Astrocyte of the cerebellum (primary cell): ENCODE results near the gene ESYT2.

Experiments used
- DNase-seq: peaks from one replicate; pipeline ENCODE4 v3.0.0-alpha.2; 2011; ENCODE audit warnings: low read depth
- H3K4me3 ChIP-seq: 2 replicates; pipeline ENCODE4 v1.5.1; 2011; ENCODE audit warnings: mild to moderate bottlenecking, low read depth, low read length, moderate library complexity
- CTCF ChIP-seq: IDR thresholded peaks from 2 replicates; pipeline ENCODE4 v1.5.1; 2012; ENCODE audit warnings: low read length, low read depth, moderate library complexity, mild to moderate bottlenecking; ENCODE audit errors: missing control alignments
- in situ Hi-C: cut with HindIII; loops from 2 replicates; pipeline ENCODE4 v1.10.0; 2017; ENCODE audit warnings: low sequenced_read_pairs

Gene ESYT2

GRCh38 chr7:158781217-158781973 is 47.9 kb downstream of the ESYT2 start:
- in situ Hi-C loops, result no loop called here

GRCh38 chr7:158779061-158780000 is 50.0 kb downstream of the ESYT2 start:
- no peak overlapping the region for H3K4me3 ChIP-seq
- in situ Hi-C loops, result no loop called here
- no peak for TF ChIP-seq CTCF
- DNase-seq, result no peak

More at GRCh38 chr7:158781217-158781973, 47.9 kb downstream of the ESYT2 start:
- no peak overlapping the region for H3K4me3 ChIP-seq
- no peak for DNase-seq
- TF ChIP-seq CTCF, result no peak

DNA sequence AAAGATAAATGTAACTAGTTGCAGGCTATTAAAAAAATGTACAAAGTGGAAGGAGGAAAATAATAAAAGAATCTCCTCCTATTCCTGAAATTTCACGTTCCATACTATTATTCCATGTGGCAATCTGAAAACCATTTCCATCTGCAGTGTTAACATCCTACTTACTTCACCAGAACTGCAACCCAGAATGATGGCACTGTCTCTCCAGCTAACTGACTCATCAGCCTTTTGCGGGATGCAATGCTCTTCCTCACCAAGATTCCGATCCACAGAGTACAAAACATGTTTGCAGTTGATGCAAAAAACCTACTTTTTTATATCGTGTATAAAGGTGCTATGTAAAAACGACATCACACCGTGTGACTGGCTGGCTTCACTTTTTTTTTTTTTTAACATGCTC is 50.8 kb downstream of the ESYT2 start:
- no peak for TF ChIP-seq CTCF
- in situ Hi-C loops, result no loop called here
- no peak overlapping the region for H3K4me3 ChIP-seq
- no peak for DNase-seq

GRCh38 chr7:158777793-158778192 is 51.5 kb downstream of the ESYT2 start:
- no peak overlapping the region for H3K4me3 ChIP-seq
- no peak for DNase-seq
- in situ Hi-C loops, result no loop called here
- no peak for TF ChIP-seq CTCF

GRCh38 chr7:158776474-158776873 is 52.8 kb downstream of the ESYT2 start:
- no peak overlapping the region for H3K4me3 ChIP-seq
- DNase-seq, result no peak
- no peak for TF ChIP-seq CTCF
- in situ Hi-C loops, result no loop called here

DNA sequence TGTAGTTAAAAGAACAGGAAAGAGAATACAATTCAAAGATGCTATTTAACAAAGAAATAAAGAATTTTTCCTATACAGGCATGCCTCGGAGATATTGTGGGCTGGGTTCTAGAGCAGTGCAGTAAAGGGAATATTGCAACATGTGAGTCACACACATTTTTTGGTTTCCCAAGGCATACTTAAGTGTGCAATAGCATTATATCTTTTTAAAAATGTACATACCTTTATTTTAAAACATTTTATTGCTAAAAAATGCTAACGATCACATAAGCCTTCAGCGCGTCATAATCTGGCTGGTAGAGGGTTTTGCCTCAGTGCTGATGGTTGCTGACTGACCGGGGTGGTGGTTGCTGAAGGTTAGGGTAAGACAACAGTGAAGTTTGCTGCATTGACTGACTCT is 54.4 kb downstream of the ESYT2 start:
- no peak overlapping the region for H3K4me3 ChIP-seq
- TF ChIP-seq CTCF, result no peak
- no peak for DNase-seq
- in situ Hi-C loops, result no loop called here
